ENCODE results near the gene RPS8.
"Not testable (repeated sequence)": the region's sequence is repeated elsewhere in the genome, so short reads cannot be mapped to it uniquely, and the experiment has no call there.

The RPS8 gene

DNA sequence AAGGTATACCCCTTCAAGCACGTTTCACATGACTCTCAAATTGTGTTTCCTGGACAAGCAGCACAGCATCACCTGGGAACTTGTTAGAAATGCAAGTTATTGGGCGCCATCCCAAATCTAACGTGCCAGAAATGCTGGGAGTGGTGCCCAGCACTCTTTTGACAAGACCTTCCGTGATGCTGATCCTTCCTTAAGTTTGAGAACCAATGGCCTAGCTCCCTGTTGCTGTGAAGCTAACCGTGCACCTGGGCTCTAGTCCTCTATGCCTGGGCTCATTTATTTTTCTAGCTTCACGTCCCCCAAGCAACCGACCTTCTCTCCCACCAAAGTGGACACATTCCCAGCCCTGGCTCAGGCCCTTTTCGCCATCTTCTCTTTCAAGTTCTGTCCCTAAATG lies 8.4 kb downstream of the RPS8 start:
- no peak for DNase-seq

DNA sequence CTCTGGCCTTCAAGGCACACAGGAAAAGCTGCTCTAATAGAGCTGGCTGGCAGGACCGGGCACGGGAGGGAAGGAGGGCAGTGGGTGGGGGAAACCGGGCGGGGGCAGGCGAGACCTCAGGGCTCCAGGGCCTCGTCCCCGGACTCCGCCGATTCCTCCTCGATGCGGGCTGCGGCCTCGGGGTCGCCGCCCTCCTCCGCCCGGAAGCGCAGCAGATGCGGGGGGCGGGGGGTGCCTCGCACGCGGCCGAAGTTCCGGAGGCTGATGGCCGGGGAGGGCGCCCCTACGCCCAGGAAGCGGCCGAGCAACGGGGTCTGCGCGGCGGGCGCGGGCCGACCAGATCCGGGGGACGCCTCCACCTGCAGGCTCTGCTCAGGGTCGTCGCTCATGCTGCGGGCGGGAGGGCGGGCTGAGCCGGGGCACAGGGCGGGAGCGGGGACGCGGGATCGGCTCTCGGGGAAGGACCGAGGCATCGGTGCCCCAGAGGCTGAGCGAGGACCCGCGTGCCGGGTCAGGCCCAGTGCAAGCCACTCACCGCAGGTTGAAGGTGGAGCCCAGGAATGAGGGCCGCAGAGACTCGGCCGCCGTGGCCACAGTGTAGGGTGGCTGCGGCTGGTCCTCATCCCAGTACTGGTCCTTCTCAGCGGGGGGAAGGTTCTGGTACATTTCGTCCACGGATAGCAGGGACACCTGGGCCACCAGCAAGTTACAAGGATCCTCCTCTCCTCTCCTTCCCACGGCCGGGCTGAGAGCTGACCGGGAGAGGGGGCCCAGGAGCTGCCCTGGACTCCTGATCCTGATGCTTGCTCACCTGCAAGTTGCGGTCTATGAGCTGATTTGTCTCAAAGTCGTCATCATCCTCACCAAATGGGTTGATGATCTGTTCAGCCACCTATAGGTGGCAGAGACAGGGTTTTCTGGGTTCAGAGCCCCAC lies 9.0 kb downstream of the RPS8 start:
- no peak for DNase-seq

DNA sequence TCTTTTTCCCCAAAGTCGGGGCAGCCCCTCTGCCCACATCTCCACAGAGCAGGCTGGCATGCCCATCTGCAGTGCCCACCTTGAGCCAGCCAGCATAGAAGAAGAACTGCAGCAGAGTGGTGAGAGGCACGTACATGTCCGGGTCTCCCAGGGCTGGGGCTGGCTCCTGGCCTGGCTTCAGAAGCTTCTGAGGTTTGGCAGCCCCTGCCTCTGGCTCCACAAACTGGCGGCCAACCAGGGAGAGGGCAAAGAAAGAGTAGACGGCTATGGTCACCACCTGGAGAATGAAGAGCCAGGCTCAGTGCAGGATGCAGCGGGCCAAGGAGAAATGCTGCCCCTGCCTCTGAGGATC lies 9.7 kb downstream of the RPS8 start:
- no peak for DNase-seq

DNA sequence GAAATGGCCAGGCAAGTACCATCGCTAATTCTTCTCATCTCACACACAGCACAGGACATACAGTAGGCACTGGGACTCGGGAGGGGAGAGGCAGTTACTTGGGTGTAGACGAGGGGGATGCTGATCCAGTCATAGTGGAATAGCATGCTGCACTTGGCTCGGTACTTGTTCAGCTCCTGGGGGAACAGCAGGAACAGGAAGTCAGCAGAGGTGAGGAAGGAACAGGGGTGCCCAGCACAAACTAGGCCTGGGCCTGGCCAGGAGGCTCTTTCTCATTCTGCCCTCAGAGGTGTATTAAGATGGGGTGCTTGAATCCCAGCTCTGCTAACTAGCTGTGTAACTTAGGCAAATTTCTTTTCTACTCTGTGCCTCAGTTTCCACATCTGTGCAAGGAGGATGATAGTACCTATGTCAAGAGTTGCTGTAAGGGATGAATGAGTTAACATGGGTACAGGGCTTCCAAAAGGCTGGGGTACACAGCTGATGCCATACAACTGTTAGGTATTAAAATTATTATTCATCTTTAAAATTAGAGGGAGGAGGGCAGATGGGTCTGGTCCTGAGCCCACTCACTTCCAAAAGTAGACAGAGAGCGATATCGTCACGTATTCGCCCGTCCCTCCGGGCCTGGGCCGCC lies 10.3 kb downstream of the RPS8 start:
- no peak for DNase-seq

DNA sequence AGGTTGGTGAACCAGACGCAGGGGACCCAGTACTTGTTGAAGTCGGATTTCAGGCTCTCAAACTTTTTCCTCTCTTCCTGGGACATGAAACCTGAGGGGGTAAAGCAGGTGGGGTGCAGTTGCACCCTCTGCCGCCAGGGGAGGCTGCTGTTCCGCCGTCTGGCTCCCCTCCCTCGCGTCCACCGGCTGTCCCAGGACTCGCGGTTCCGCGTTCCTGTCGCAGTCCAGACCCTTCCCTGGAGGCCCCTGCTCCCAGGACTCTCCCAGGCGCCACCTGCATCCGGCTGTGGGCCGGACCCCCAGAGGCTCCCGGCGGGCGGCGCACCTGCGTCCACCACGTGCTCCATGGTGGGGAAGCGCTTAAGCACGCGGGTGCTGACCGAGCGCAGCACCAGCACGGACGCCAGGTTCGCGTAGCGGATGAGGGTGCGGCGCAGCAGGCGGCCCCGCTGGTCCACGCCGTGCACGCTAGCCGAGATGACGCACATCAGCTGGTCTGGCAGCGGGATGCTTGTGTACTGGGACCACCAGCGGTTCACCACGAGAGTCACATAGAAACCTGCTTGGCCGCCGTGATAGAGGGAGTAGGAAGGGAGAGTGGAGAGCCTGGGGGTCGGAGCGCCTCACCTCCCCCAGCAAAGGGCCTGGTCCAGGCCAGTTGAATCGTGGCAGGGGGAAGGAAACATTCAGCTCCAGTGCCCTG lies 10.9 kb downstream of the RPS8 start:
- peak; percentile 43 for DNase-seq

DNA sequence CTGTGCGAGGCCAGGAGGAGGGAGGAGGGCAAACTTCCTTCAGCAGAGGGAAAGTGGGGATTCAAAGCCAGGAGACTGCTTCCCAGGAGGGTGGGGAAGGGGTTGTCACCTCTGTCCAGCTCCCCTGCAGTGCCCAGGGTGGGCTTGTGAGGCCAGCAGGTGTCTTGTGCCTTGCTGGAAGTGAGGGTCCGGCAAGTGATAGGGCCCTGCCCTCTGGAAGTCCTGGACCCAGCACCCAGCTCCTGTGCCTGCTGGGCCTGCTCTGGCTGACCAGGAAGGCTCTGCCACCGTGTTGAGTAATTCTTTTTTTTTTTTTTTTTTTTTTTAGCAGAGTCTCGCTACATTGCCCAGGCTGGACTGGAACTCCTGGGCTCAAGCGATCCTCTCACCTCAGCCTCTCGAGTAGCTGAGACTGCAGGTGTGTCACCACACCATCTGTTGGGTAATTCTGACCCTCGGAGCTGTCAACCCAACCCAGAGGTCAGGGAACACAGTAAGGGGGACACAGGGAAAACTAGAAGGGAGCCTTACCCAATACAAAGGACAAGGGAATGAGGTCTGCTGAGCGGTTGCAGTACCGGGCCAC lies 11.6 kb downstream of the RPS8 start:
- DNase-seq = no peak

DNA sequence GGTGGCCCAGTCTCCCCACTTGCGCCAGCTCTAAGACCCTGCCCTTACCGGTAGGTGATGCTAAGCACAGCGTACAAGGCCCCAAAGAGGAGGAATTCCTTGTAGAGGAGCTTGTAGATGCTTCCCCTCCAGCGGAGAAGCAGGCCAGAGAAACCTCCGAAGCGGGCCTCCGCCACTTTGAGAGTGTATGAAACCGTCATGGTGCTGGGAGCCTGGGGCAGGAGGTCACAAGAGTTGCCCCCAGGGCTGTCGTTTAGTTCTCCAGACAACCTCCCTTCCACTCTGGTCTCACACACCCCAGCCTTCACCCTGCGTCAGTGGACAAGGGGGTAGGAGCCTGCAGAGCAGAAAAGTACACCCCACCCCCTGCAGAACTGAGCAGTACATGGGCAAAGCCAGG lies 12.2 kb downstream of the RPS8 start:
- no peak for DNase-seq

DNA sequence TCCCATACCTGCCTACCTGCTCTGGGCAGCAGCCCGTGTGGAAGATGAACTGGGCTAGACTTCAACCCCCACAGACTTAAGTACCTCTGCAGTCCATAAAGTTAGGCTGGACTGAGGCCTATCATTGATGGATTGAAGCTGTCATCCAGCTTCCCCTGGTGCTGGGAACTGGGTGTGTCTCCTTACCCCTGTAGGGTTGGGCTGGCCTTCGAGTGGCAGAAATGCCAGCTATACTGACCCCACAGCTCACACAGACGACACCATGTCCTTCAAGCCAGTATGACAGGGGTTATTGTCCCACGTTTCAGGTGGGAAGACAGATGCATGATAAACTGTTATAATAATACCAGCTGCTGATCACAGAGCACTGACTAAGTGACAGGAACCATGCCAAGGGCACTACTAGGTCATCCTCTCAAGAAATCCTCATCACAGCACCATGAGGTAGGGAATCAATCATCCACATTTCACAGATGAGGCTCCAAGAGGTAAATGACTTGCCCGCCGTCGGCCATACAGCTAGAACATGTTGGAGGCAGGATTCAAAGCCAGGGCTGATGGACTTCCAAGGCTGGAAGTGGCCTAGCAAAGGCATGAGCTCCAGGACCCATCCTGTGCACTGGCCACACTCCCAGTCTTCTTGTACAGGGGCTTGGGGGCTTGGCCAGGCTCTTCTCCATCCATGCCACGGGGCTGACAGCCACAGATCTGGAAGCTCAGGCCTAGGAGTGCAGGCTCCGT lies 12.9 kb downstream of the RPS8 start, which contains the start of gene BEST4:
TSS of gene BEST4 (minus strand) at position 51 of the 741 bp plus-strand sequence. CDS start 465 bp downstream, outside the sequence.
- no peak for DNase-seq

DNA sequence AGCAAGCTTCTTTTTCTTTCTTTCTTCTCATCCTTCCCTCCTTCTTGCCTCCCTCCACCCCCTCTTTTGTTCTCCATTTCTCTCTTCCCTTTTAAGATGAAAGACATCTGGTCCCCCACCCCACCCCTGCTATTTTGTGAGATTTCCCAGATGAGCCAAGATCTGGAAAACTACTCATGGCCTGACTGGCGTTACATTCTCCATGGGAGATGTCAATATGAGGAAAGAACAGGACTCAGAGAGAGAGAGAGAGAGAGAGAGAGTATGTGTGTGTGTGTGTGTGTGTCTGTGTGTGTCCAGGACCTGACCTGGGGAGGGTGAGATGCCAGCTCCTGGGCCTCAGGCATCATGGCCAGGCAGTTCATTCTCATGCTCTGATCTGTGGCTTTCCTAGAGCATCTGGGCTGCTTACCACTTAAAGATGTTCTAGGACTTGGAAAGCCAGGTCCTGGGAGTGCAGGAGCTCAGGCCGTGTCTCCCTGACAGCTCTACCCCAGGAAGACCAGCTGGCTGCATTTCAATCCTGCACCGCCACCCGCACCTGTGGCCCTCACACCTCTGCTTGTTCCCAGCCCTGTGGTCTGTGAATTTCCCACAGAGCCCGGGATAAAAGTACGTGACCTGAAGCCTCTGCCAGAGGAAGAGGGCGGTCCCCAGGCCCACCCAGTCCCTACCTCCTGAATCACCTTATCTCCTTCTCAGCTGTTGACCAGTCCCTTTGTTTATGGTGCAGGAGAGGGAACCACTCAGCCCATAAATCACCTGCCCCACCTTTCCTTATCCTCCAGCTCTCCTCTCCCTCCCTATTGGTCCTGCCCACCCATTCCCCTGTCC lies 15.8 kb downstream of the RPS8 start:
- no peak for DNase-seq

DNA sequence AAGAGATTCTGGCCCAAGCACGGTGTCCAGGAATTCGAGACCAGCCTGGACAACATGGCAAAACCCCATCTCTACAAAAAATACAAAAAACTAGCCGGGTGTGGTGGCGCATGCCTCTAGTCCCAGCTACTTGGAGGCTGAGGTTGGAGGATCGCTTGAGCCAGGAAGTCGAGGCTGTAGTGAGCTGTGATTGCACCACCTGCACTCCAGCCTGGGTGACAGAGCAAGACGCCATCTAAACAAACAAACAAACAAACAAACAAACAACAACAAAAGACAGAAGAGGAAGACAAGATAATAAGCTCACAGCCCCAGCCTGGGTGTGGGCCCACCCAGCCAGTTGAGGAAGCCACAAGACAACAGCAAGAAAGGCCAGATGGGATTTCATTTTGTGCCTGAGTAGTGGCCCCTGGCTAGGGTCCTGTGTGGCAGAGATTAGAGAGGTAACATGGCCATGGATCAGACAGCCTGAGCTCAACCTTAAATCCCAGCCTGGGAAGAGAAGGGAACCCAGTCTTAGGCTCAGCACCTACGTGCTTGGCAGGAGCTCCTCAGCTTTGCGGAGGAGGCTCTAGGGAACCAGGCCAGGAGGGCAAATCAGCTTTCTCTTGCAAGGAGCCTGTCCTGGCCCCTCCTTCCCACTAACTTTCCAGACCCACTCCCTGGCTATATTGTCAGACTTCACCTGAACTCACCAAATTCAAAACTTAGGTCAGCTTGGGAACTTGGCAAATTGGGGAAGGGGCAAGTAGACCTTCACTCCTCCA lies 17.6 kb downstream of the RPS8 start:
- no peak for DNase-seq

DNA sequence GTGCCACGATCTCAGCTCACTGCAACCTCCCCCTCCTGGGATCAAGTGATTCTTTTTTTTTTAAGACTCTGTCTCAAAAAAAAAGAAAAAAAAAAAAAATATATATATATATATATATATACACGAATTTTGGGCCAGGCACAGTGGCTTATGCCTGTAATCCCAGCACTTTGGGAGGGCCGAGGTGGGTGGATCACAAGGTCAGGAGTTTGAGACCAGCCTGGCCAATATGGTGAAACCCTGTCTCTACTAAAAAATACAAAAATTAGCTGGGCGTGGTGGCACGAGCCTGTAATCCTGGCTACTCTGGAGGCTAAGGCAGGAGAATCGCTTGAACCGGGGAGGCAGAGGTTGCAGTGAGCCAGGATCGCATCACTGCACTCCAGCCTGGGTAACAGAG lies 22.5 kb downstream of the RPS8 start:
- not testable (repeated sequence) for DNase-seq

DNA sequence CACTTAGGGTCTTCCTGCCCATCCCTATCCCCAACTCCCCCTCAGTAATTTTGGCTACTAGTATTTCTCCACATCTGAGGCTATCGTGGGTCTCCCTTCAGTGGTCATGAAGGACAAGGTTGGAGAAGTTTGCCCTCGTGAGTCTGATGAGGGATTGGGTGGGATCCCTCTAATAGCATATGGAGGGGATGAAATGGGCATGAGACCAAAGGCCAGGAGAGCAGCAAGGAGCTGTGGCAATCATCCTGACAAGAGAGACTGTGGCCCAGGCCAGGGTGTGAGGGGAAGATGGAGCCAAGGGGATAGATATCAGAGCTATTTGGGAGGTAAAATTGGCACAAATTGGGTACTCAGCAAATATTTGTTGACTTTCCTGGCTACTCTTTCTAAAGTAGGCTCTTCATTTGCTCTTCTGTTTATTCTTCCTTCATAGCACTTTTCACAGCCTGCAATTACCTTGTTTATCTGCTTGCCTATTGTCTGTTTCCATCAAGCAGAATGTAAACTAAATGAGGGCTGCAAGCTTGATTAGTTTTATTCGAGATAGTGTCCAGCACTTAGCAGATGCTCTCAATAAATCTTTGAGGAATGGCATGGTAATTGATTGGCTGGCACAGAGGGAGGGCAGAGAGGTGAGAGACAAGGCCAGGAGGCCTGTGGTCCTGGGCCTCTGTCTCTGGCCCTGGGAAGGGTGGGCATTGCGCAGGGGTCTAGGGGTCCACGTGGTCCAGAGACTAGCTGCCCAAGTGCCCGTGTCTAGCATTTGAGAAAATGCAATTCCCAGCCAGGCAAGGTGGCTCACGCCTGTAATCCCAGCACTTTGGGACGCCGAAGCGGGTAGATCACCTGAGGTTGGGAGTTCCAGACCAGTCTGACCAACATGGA lies 23.4 kb downstream of the RPS8 start:
- no peak for DNase-seq

DNA sequence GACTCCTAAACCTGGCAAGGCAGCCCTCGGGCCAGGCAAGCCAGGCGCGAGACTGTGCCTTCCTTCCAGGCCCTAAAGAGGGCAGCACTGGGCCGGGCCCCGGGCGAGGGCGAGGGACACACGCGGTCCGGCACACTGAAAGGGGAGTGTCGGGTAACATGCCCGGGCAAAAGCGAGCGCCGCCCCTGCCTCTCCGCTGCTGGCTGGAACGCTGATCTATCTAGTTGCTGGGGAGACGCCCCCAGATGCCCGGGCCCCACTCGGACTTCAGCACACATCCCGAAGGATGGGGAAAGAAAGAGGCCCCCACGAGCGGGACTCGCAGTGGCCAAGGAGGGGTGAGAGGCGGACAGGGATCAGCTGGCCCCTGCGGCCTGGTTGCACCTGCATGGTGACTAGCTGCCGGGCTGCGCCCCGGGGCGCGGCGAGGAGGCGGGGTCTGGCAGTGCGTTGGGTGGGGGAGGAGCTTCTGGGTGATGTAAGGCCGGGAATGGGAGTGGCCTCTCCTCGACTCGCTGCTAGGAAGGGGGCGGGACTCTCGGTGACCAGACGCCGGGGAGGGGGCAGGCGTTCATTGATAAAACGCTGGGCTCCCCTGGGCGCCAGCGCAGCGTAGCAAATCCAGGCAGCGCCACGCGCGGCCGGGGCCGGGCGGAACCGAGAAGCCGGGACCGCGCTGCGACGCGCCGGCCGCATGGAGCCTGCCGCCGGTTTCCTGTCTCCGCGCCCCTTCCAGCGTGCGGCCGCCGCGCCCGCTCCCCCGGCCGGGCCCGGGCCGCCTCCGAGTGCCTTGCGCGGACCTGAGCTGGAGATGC lies 24.6 kb downstream of the RPS8 start, which contains the start of gene PLK3:
TSS of gene PLK3 (plus strand) at position 608 of the 815 bp plus-strand sequence. CDS start at position 695, 87 bp downstream.
- peak; percentile 97 for DNase-seq

DNA sequence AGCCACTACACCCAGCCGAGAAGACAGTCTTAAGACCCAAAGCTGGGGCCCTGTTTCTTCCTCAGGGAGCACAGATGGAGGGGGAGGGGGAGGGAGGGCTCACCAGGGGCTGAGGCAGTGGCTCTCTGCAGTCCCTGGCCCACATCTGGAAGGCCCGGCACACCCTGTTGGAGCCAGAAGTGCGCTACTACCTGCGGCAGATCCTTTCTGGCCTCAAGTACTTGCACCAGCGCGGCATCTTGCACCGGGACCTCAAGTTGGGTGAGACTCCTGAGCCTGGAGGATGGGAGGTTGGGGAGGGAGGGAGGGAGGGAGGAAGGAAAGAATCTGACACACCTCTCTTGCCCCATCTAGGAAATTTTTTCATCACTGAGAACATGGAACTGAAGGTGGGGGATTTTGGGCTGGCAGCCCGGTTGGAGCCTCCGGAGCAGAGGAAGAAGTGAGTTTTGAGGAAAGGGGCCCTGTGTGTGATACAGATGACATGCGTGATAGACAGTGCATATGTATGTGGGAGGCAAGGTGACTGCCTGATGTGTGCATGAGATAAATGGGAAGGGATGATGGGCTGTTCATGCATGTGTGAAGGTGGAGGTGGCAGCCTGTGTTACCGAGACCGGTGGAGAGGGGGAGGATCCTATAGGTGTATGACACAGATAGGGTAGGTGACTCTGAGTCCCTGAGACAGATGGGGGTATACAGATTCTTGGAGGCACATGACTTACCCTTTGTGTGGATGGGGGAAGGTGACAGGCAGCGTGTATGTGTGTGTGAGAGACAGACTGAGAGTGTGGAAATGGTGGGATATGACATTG lies 26.4 kb downstream of the RPS8 start:
- DNase-seq = no peak

DNA sequence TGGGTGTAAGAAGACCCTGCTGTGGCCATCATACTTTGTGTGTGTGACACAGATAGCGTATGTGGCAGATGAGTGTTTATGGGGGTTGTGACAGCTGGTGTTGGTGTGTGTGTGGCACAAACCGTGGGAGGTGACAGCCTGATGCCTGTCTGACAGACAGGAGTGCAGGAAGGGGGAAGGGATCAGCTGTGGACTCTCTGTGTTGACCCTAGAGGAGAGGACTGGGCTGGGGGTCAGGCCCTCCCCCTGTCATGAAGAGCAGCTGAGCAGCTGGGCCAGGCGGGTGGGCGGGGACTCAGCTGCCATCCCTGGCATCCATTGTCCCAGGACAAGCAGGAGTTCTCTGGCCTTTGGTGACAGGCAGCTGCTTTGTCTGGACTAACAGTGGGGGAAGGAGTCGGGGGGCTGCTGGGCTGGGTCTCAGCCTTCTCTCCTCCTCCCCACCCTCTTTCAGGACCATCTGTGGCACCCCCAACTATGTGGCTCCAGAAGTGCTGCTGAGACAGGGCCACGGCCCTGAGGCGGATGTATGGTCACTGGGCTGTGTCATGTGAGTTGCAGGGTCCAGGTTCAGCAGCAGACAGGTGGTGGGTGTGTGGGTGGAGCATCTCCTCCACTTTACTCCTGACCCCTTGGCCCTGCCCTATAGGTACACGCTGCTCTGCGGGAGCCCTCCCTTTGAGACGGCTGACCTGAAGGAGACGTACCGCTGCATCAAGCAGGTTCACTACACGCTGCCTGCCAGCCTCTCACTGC lies 27.1 kb downstream of the RPS8 start:
- DNase-seq = no peak

DNA sequence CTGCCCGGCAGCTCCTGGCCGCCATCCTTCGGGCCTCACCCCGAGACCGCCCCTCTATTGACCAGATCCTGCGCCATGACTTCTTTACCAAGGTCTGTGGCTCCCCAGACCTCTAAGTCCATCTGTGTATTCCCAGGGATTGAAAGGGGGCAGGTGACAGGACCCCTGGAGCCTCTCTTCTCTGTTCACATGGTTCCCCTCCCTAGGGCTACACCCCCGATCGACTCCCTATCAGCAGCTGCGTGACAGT lies 27.6 kb downstream of the RPS8 start:
- no peak for DNase-seq

Measured in fibroblast of skin of right quadriceps (primary cell).